Activated T-cell treated with anti-CD3 and anti-CD28 coated beads, Interleukin-2, amount 50 U/mL, for 24 hours (primary cell): ENCODE data around the gene PRDM1.

Source experiments
- DNase-seq: peaks from one replicate; pipeline ENCODE4 v3.0.0-alpha.2; 2020
- H3K27ac Mint-ChIP-seq: 2 replicates; pipeline ENCODE4 v1.8.0; 2020; ENCODE audit warnings: mild to moderate bottlenecking, mixed read lengths
- H3K27me3 Mint-ChIP-seq: 2 replicates; pipeline ENCODE4 v1.8.0; 2020; ENCODE audit warnings: mixed read lengths
- H3K36me3 Mint-ChIP-seq: 2 replicates; pipeline ENCODE4 v1.8.0; 2020; ENCODE audit warnings: low read depth, mixed read lengths
- H3K4me1 Mint-ChIP-seq: 2 replicates; pipeline ENCODE4 v1.8.0; 2020; ENCODE audit warnings: low read depth, mixed read lengths
- H3K4me3 Mint-ChIP-seq: 2 replicates; pipeline ENCODE4 v1.8.0; 2020; ENCODE audit warnings: mild to moderate bottlenecking, moderate library complexity, mixed read lengths
- H3K9me3 Mint-ChIP-seq: 2 replicates; pipeline ENCODE4 v1.8.0; 2020; ENCODE audit warnings: mixed read lengths

PRDM1 gene

DNA sequence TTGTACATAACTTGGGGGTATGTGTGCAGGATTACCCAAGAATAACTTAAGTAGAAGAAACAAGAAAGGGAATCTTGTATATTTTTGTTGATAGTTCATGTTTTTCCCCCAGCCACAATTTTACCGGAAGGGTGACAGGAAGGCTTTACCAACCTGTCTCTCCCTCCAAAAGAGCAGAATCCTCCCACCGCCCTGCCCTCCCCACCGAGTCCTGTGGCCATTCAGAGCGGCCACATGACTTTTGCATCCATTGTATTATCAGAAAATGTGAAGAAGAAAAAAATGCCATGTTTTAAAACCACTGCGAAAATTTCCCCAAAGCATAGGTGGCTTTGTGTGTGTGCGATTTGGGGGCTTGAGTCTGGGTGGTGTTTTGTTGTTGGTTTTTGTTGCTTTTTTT is 22.0 kb downstream of the PRDM1 start:
- no peak for DNase-seq
- Mint-ChIP-seq H3K27ac (no peak overlapping the region), H3K4me1 (peaks cover 78% of the 10 kb centered on the region), H3K9me3 (peaks cover 2% of the 10 kb centered on the region), H3K4me3 (no peak overlapping the region), H3K36me3 (peaks cover 68% of the 10 kb centered on the region), H3K27me3 (peaks cover 15% of the 10 kb centered on the region)

DNA sequence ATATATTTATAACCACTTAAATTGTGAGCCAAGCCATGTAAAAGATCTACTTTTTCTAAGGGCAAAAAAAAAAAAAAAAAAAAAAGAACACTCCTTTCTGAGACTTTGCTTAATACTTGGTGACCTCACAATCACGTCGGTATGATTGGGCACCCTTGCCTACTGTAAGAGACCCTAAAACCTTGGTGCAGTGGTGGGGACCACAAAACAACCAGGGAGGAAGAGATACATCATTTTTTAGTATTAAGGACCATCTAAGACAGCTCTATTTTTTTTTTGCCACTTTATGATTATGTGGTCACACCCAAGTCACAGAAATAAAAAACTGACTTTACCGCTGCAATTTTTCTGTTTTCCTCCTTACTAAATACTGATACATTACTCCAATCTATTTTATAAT is 22.9 kb downstream of the PRDM1 start:
- H3K27me3 Mint-ChIP-seq: peaks cover 15% of the 10 kb centered on the region
- peaks cover 78% of the 10 kb centered on the region for H3K4me1 Mint-ChIP-seq
- H3K36me3 Mint-ChIP-seq: peaks cover 59% of the 10 kb centered on the region
- peaks cover 2% of the 10 kb centered on the region for H3K9me3 Mint-ChIP-seq
- no peak overlapping the region for H3K27ac Mint-ChIP-seq
- no peak overlapping the region for H3K4me3 Mint-ChIP-seq
- no peak for DNase-seq

DNA sequence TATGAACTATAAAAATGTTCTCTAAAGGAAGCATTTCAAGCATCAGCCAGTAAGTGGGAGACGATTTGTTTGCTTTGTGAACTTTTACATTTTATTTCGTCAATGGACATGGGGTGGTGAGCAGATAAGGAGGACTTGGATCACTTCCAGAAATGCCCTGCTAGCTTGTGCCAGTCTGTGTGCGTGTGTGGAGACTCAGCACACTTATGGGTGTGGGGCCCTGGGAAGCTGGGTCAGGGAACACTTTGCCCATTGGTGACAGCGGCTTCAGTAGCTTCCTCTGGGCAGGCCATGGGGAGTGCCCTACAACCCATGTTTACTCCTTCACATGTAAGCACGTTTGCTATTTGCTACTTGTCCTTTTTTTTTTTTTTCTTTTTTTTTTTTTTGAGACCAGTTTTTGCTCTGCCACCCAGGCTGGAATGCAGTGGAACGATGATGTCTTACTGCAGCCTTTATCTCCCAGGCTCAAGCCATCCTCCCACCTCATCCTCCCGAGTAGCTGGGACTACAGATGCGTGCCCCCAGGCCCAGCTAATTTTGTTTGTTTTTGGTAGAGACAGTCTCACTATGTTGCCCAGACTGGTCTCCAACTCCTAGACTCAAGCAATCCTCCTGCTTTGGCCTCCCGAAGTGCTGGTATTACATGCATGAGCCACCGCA is 24.2 kb downstream of the PRDM1 start:
- Mint-ChIP-seq H3K27me3 (peaks cover 10% of the 10 kb centered on the region), H3K4me3 (no peak overlapping the region), H3K27ac (no peak overlapping the region), H3K36me3 (peaks cover 47% of the 10 kb centered on the region), H3K9me3 (no peaks in the 10 kb centered on the region), H3K4me1 (peaks cover 79% of the 10 kb centered on the region)
- DNase-seq: no peak

DNA sequence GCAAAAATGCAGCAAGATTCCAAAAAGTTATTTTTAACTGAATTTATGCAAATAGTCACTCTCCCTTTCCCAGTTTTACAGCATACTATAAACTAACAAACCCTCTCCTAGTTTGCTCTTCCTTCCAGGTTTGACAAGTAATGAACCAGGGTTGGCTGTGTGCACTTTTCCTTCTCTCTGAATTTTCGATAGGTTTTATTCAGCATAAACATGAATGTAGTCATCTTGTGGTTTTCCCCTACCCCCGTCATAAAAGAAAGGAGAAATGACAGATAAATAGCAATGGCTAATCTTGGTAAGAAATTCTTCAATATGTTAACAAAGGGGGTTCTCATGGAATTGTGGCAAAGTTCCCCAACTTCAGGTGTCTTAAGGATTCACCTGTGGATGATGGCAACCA is 26.3 kb downstream of the PRDM1 start:
- H3K4me1 Mint-ChIP-seq: peaks cover 81% of the 10 kb centered on the region
- H3K36me3 Mint-ChIP-seq: peaks cover 25% of the 10 kb centered on the region
- H3K4me3 Mint-ChIP-seq: peak overlapping the region; percentile 5
- H3K27me3 Mint-ChIP-seq: peaks cover 13% of the 10 kb centered on the region
- H3K9me3 Mint-ChIP-seq: no peaks in the 10 kb centered on the region
- H3K27ac Mint-ChIP-seq: peak overlapping the region; percentile 32
- no peak for DNase-seq

DNA sequence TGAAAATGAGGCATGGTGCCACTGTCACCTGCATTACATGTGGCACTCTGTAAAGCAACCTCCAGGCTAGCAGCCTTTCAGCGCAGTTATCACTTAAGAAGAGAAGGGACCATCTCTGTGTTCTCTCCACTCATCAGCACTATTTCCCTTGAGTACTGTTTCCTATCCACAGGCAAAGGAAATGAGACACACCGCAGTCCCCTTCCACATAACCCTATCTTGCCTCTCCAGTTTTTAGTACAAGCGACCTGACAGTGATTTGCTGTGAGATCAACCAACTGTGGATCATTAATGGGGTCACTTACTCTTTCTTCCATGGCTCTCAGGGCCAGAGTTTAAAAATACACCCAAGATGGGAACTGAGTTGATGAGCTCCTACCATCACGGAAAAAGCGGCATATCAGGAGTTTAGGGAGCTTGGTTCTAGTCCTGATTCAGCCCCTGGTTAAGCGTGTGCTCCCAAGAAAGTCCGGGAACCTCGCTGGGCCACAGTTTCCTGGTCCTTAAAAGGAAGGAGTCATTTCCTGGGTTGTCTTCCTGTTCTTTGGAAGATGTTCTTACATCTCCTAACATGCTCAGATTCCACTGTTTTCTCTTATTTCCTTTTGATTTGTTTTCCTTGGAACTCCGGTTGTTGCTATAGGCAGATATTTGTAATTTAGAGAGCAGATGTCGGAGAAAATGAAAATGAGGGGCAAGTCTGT is 27.3 kb downstream of the PRDM1 start:
- peaks cover 87% of the 10 kb centered on the region for H3K4me1 Mint-ChIP-seq
- H3K36me3 Mint-ChIP-seq: peaks cover 17% of the 10 kb centered on the region
- H3K9me3 Mint-ChIP-seq: no peaks in the 10 kb centered on the region
- H3K27ac Mint-ChIP-seq: peak overlapping the region; percentile 91
- peak overlapping the region; percentile 36 for H3K4me3 Mint-ChIP-seq
- DNase-seq: no peak
- H3K27me3 Mint-ChIP-seq: peaks cover 13% of the 10 kb centered on the region

DNA sequence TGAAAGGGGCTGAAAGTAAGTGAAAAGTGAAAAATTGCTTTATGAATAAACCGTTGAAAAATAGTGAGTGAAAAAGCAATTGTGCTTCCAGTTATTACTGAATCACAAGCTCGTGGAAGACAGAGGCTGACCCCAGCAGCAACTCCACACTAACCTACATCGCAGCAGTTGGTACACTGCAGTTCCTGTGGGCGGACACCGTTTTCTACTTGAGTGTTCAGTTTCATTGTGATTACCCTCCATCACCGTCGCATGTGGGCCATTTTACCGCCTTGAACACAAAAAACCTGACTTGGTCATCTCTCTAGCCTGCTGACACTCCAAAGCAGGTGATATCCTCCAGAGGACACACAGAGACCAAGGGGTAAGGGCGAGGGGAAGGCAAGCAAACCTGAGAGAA is 28.4 kb downstream of the PRDM1 start:
- peak; percentile 73 for DNase-seq
- Mint-ChIP-seq H3K27ac (peak overlapping the region; percentile 91), H3K27me3 (peaks cover 9% of the 10 kb centered on the region), H3K36me3 (peaks cover 7% of the 10 kb centered on the region), H3K4me1 (peaks cover 92% of the 10 kb centered on the region), H3K9me3 (peaks cover 3% of the 10 kb centered on the region), H3K4me3 (peak overlapping the region; percentile 36)

DNA sequence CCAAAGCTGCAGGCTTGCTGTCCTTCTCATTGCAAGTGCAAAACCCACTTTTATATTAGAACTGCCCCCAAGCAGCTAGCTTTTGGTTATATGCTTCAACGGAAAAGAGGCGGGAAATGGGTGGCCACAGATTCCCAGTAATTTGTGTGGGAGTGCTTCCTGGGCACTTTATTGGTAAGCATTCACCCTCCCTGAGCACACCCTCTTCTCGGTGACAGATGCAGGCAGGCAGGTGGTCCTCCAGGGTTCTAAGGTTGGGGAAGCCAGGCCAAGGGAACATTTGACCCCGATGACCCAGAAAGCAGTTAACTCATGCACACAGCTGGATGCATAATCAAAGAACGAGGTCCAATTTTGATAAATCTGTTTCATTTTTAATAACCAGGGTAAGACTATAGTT is 29.1 kb downstream of the PRDM1 start:
- DNase-seq: no peak
- H3K27me3 Mint-ChIP-seq: peaks cover 7% of the 10 kb centered on the region
- H3K9me3 Mint-ChIP-seq: peaks cover 3% of the 10 kb centered on the region
- no peaks in the 10 kb centered on the region for H3K36me3 Mint-ChIP-seq
- peaks cover 95% of the 10 kb centered on the region for H3K4me1 Mint-ChIP-seq
- peak overlapping the region; percentile 14 for H3K4me3 Mint-ChIP-seq
- H3K27ac Mint-ChIP-seq: peak overlapping the region; percentile 91

DNA sequence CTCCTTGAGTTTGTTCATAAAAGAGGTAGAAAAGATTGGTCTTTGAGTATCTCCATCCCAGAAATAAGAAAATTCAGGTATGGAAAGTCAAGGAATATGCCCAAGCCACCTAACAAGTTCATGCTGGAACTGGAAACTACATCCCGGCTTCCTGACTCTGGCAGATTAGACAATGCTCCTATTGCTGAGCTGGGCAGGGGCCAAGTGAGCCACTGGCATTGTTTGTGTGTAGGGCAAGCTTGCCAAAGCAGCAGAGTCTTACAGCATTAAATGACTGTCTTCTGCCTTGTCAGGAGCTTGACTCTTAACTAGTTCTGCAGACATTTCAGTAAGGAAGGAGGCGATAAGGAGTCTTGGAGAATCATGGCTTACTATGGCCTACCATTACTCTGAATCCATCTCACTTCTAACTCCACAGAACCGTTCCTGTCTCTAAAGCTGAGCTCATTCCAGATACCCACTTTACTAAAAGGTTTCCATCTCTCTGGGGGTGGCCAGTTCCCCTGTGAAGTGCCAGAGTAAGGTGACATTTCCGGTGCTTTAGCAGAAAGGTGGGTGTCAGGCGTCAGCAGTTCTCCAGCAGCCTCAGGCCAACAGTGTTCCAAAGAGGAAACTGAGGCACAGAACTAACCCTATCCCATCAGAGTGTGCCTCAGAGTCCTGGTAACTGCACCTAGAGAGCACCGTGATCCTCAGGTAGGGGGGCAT is 30.1 kb downstream of the PRDM1 start:
- DNase-seq: no peak
- Mint-ChIP-seq H3K9me3 (peaks cover 3% of the 10 kb centered on the region), H3K4me3 (no peak overlapping the region), H3K36me3 (no peaks in the 10 kb centered on the region), H3K4me1 (peaks cover 92% of the 10 kb centered on the region), H3K27ac (peak overlapping the region; percentile 31), H3K27me3 (peaks cover 7% of the 10 kb centered on the region)

DNA sequence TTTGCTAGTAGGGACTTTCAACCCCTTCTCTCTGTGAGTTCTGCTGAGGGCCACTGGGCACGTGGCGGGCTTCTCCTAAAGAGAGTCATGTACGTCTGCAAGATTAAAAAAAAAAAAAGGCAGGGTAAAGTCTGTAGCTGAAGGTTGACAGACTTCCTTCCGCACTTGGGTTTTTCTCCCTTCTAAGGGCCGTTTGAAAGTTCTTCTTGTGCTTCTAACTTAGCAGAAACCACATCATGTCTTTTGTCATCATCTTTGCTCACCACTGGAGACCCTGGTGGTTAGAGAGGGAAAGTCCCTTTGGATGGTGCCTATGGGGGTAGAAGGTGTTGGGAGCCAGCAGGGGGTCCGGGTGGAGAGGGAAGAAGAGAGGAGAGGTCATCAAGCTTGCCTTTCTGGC is 31.4 kb downstream of the PRDM1 start:
- Mint-ChIP-seq H3K27me3 (peaks cover 7% of the 10 kb centered on the region), H3K4me3 (peak overlapping the region; percentile 28), H3K4me1 (peaks cover 87% of the 10 kb centered on the region), H3K36me3 (no peaks in the 10 kb centered on the region), H3K9me3 (peaks cover 3% of the 10 kb centered on the region), H3K27ac (peak overlapping the region; percentile 85)
- DNase-seq: peak; percentile 62

DNA sequence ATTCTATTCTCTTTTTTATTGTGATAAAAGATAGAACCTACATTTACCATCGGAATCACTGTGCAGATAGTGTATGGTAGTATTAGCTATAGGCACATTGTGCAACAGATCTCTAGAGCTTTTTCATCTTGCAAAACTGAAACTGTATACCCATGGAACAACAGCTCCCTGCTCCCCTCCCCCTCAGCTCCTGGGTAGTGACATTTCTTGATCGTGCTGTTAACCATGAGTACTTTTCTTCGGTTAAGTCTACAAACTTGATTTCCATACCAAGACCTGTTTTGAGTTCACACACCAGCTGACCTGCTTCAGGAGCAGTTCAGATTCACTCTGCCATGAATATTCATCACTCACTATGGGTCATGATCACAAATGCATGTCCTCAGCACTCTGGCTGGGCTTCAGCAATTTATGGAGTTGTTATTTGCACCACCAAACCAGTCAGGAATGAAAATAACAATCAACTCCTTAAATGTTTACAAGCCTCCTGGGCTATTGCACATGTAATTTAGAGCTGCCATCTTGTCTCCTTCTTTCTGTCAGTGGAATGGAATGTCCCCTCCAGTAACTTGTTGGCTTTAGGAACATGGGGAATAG is 32.8 kb downstream of the PRDM1 start:
- no peak overlapping the region for H3K27ac Mint-ChIP-seq
- no peak for DNase-seq
- H3K9me3 Mint-ChIP-seq: peaks cover 3% of the 10 kb centered on the region
- no peaks in the 10 kb centered on the region for H3K36me3 Mint-ChIP-seq
- peaks cover 76% of the 10 kb centered on the region for H3K4me1 Mint-ChIP-seq
- peaks cover 7% of the 10 kb centered on the region for H3K27me3 Mint-ChIP-seq
- no peak overlapping the region for H3K4me3 Mint-ChIP-seq

DNA sequence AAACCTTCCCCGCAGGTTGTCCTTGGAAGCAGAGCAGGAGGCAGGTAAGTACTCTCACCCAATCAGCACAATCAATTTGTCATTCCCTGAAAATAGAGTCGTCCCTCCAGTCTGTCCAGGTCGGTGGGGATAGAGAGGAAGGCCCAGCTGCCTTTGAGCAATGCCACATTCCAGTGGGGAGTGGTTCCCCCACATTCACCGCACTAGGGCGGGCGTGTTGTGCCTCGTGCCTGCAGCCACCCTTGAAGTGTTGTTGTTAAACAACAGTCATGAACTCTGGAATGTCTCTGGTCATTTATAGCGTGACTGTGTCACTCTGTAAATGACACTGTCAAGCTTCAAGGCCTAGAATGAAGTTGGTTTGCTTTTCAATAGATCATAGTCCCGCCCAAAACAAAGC is 33.4 kb downstream of the PRDM1 start:
- H3K36me3 Mint-ChIP-seq: no peaks in the 10 kb centered on the region
- H3K4me1 Mint-ChIP-seq: peaks cover 72% of the 10 kb centered on the region
- no peak overlapping the region for H3K27ac Mint-ChIP-seq
- H3K9me3 Mint-ChIP-seq: peaks cover 3% of the 10 kb centered on the region
- no peak for DNase-seq
- no peak overlapping the region for H3K4me3 Mint-ChIP-seq
- peaks cover 7% of the 10 kb centered on the region for H3K27me3 Mint-ChIP-seq

DNA sequence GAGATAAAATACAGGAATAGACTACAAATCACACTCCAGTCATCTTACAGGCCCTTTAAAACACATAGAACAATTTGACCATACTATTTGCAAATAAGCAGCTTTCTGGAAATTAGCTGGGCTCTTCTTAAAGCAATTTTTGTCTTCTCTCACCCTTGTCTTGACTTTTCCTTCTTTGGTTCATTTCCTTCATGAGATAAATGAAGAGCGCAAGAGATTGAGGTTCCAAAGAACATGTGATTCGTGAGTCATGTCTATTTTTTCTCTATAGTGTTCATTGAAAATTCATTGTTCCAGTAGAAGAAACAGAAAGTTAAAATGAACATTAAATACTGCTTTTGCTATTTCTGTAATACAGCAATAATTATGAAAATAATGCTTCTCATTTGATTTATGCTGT is 33.9 kb downstream of the PRDM1 start:
- Mint-ChIP-seq H3K27me3 (peaks cover 10% of the 10 kb centered on the region), H3K36me3 (no peaks in the 10 kb centered on the region), H3K9me3 (peaks cover 3% of the 10 kb centered on the region), H3K4me3 (no peak overlapping the region), H3K27ac (no peak overlapping the region), H3K4me1 (peaks cover 72% of the 10 kb centered on the region)
- DNase-seq: no peak

DNA sequence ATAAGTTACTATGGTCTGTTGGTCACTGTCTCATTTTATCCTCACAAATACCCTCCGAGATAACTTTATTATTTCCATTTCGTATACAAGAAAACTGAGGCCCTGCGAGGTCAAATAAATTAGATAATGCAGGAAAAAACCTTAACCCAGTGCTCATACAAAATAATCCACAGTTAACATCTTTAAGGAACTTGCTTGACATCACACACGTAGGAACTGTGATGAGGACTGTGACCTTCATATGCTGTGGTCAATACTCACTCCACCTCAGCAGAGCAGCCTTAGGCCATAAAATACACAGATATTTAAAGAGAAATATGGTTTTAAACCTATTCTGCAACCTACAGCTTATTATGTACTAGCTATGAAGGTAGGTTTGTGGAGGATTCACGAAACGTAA is 34.3 kb downstream of the PRDM1 start:
- Mint-ChIP-seq H3K27ac (no peak overlapping the region), H3K4me3 (no peak overlapping the region), H3K36me3 (no peaks in the 10 kb centered on the region), H3K4me1 (peaks cover 71% of the 10 kb centered on the region), H3K27me3 (peaks cover 12% of the 10 kb centered on the region), H3K9me3 (peaks cover 3% of the 10 kb centered on the region)
- no peak for DNase-seq

DNA sequence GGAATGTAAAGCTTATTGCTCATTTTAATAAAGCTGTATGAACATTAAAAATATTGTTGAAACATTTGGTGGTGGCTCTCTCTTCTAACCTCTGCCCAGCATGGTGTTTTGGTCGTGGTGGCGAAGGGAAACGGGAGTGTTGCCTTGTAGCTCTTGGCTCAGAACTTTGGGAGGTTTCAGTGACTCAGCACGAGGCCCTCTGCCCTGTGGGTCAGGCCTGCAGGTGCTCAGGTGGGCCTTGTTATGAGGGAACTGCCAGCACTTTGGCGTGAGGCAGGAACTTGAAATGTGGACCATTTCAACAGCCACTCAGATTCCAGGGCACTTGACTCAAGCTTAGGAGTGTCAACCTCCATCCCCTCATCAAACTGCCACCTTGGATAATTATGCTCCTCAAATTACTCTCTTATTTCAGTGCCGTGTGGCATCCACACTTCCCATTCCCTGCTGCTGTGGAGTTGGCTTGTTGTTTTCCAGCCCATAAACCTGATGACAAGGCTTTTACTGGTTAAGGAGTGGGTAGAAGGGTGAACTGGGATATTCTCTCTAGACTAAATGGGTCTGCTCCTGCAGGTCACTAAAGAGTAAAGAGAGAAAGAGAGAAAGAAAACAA is 36.3 kb downstream of the PRDM1 start:
- Mint-ChIP-seq H3K4me3 (no peak overlapping the region), H3K36me3 (no peaks in the 10 kb centered on the region), H3K27ac (no peak overlapping the region), H3K27me3 (peaks cover 8% of the 10 kb centered on the region), H3K9me3 (peaks cover 3% of the 10 kb centered on the region), H3K4me1 (peaks cover 63% of the 10 kb centered on the region)
- no peak for DNase-seq
